Vagina (tissue), 2 donors: ENCODE measurements around the gene RAPGEF4.

Experiments used
- POLR2A ChIP-seq, 2 donors: fragments of 450-650 bp; IDR thresholded peaks; one replicate each; pipeline ENCODE4 v1.6.1; 2017; ENCODE audit warnings: antibody characterized with exemption in 2 of 2, mild to moderate bottlenecking in 2 of 2, moderate library complexity in 2 of 2
- TF ChIP-seq, protein P1 (sequence below), 3 experiments: fragments of 450-650 bp in 2 of 3; fragments of 200-600 bp in 1 of 3; sonication (generic) in 1 of 3; IDR thresholded peaks; one replicate each; pipeline ENCODE4 v1.5.1; 2017 to 2019; ENCODE audit warnings: antibody characterized with exemption in 3 of 3, mild to moderate bottlenecking in 2 of 3, moderate library complexity in 2 of 3

DNA sequence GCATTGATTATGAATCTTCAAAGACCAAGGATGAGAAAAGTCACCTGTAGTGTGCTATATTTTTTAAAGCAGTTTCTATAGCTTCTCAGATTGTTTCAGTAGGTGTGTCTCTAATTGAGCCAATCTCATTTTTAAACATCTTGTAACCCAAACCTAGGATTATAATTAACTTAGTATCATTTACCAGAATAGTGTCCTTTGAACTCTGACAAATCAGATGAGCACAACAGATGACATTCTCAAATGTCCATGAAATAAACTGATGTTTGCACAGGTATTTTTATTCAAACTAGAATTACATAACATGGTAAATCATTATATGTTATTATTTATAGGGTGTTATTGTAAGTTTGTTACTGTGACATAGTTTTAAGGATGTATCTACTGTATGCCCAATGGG, 213.9 kb downstream of the RAPGEF4 start:
- TF ChIP-seq, protein P1, sequence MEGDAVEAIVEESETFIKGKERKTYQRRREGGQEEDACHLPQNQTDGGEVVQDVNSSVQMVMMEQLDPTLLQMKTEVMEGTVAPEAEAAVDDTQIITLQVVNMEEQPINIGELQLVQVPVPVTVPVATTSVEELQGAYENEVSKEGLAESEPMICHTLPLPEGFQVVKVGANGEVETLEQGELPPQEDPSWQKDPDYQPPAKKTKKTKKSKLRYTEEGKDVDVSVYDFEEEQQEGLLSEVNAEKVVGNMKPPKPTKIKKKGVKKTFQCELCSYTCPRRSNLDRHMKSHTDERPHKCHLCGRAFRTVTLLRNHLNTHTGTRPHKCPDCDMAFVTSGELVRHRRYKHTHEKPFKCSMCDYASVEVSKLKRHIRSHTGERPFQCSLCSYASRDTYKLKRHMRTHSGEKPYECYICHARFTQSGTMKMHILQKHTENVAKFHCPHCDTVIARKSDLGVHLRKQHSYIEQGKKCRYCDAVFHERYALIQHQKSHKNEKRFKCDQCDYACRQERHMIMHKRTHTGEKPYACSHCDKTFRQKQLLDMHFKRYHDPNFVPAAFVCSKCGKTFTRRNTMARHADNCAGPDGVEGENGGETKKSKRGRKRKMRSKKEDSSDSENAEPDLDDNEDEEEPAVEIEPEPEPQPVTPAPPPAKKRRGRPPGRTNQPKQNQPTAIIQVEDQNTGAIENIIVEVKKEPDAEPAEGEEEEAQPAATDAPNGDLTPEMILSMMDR (IDR thresholded peaks at IDR 0.05), result no peak
- no peak for TF ChIP-seq POLR2A (IDR thresholded peaks at IDR 0.05)
